ENCODE data around the gene ADK. TPM values are rescaled to one million over a fixed set of nuclear protein-coding genes. Genes with fewer than 3 reads are reported as not detected.

ADK gene
- polyA plus RNA-seq, 1 experiment: 19.4 TPM

- H3K36me3 ChIP-seq (ENCODE audit: control insufficient read depth, insufficient read depth, low read length): no peaks in the 10 kb centered on the region; the same call in 1 of the 2 replicates
- TF ChIP-seq CTCF (IDR thresholded peaks at IDR 0.05; ENCODE audit: insufficient read depth, low read depth, low read length): no peak
- CTCF ChIA-PET: no interaction called here
Observed at GRCh38 chr10:74685564-74685963, 534.5 kb downstream of the ADK start.

DNA sequence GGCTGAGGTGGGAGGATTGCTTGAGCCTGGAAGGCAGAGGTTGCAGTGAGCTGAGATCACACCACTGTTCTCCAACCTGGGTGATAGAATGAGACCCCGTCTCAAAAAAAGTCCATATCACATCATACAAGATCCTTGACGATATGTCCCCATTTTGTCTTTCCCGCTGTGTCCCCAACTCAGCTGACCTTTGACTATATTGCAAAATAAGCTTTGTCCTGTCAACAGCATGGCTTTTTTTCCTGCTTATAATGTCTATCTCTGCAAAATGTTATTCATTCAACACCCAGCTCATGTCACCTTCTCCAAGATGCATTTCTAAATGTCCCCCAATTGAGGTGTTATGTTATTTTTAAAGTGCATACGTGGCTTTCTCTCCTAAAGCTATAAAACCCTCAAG lies 539.4 kb downstream of the ADK start:
- no peak overlapping the region for H3K4me3 ChIP-seq (ENCODE audit: low read depth, low read length)
- ChIA-PET POLR2A (no interaction called here), CTCF (interaction anchor here (0.6 to 0.9 kb wide), 2 partner anchors 8 to 191 kb away, joined by 4 to 5 read pairs; no protein-coding TSS in a partner anchor)
- H3K27me3 ChIP-seq (ENCODE audit: control insufficient read depth, insufficient read depth, low read length): no peaks in the 10 kb centered on the region
- DNase-seq (ENCODE audit: low read depth): no peak
- H3K36me3 ChIP-seq (ENCODE audit: control insufficient read depth, insufficient read depth, low read length): no peaks in the 10 kb centered on the region; the same call in 1 of the 2 replicates
- no peak for TF ChIP-seq CTCF (IDR thresholded peaks at IDR 0.05; ENCODE audit: insufficient read depth, low read depth, low read length)

More at GRCh38 chr10:74685564-74685963, 534.5 kb downstream of the ADK start:
- H3K27me3 ChIP-seq (ENCODE audit: control insufficient read depth, insufficient read depth, low read length): no peaks in the 10 kb centered on the region
- no peak for DNase-seq (ENCODE audit: low read depth)
- no peak overlapping the region for H3K4me3 ChIP-seq (ENCODE audit: low read depth, low read length)
- POLR2A ChIA-PET: no interaction called here

DNA sequence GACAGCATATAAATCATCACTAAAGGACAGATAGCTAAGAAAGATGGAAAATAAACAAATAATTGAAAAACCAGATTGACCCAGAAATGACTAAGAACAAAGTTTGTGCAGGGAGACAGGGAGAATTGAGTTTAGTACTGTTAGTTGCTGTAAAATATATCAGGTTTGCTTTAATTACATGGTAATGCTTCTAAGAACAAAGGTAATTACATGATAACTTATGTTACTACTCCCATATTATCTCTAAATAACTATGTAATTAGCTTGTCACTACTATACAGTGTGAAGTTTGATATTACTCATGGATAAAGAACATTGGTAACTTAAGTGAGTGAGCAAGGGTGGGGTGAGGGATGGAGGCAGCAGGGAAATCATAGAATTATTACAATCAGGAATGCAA lies 540.1 kb downstream of the ADK start:
- no peak for DNase-seq (ENCODE audit: low read depth)
- no peak for TF ChIP-seq CTCF (IDR thresholded peaks at IDR 0.05; ENCODE audit: insufficient read depth, low read depth, low read length)
- ChIA-PET CTCF (interaction anchor here (0.6 to 0.9 kb wide), 2 partner anchors 9 to 24 kb away, joined by 3 to 4 read pairs; no protein-coding TSS in a partner anchor), POLR2A (no interaction called here)
- H3K36me3 ChIP-seq (ENCODE audit: control insufficient read depth, insufficient read depth, low read length): no peaks in the 10 kb centered on the region; the same call in 1 of the 2 replicates
- no peak overlapping the region for H3K4me3 ChIP-seq (ENCODE audit: low read depth, low read length)
- H3K27me3 ChIP-seq (ENCODE audit: control insufficient read depth, insufficient read depth, low read length): no peaks in the 10 kb centered on the region

- Histone ChIP-seq H3K27me3 (ENCODE audit: control insufficient read depth, insufficient read depth, low read length) (no peaks in the 10 kb centered on the region), H3K4me3 (ENCODE audit: low read depth, low read length) (no peak overlapping the region), H3K36me3 (ENCODE audit: control insufficient read depth, insufficient read depth, low read length) (no peaks in the 10 kb centered on the region)
- DNase-seq (ENCODE audit: low read depth): no peak
- no peak for TF ChIP-seq CTCF (IDR thresholded peaks at IDR 0.05; ENCODE audit: insufficient read depth, low read depth, low read length)
- ChIA-PET POLR2A (no interaction called here), CTCF (interaction anchor here (0.9 kb wide), 1 partner anchor 395 kb away, joined by 3 read pairs; no protein-coding TSS in a partner anchor)
Observed at GRCh38 chr10:74704629-74705357, 553.8 kb downstream of the ADK start.

GRCh38 chr10:74705358-74705980 lies 554.4 kb downstream of the ADK start:
- ChIA-PET POLR2A (no interaction called here), CTCF (no interaction called here)
- H3K27me3 ChIP-seq (ENCODE audit: control insufficient read depth, insufficient read depth, low read length): no peaks in the 10 kb centered on the region
- H3K4me3 ChIP-seq (ENCODE audit: low read depth, low read length): no peak overlapping the region
- DNase-seq (ENCODE audit: low read depth): no peak
- no peak for TF ChIP-seq CTCF (IDR thresholded peaks at IDR 0.05; ENCODE audit: insufficient read depth, low read depth, low read length)
- no peaks in the 10 kb centered on the region for H3K36me3 ChIP-seq (ENCODE audit: control insufficient read depth, insufficient read depth, low read length)

Measured in BJ (cell line).